ENCODE data around the gene TMED9.

- no peak for TF ChIP-seq CTCF (IDR thresholded peaks at IDR 0.05 in 2 of 3, conservative IDR thresholded peaks at IDR 0.05 in 1 of 3; ENCODE audit: borderline replicate concordance in 1 of 3, insufficient read depth in 1 of 3, low read depth in 2 of 3, low read length in 2 of 3)
- no peak for TF ChIP-seq ZNF274 (IDR thresholded peaks at IDR 0.05; ENCODE audit: low read depth, low read length)
- TF ChIP-seq YY1 (IDR thresholded peaks at IDR 0.05; ENCODE audit: extremely low read depth, insufficient replicate concordance, low read depth, low read length) = no peak
- no peak for TF ChIP-seq TCF7L2 (IDR thresholded peaks at IDR 0.05; ENCODE audit: borderline replicate concordance, extremely low read depth, insufficient read depth, insufficient read length)
- TF ChIP-seq MAX (IDR thresholded peaks at IDR 0.05) = no peak
- TF ChIP-seq FOSL1 (IDR thresholded peaks at IDR 0.05; ENCODE audit: low read depth) = no peak
- TF ChIP-seq ELF1 (IDR thresholded peaks at IDR 0.05; ENCODE audit: borderline replicate concordance, low read depth) = no peak
Measured at GRCh38 chr5:177607115-177607451, 15.1 kb downstream of the TMED9 start.
